Inflammatory macrophage treated with lipopolysaccharide for 1 hour (primary cell): ENCODE measurements around the gene FSD2.
"Not testable (repeated sequence)": the region's sequence is repeated elsewhere in the genome, so short reads cannot be mapped to it uniquely, and the experiment has no call there.

ENCODE experiments used
- DNase-seq, 2 donors: peaks; one replicate each; pipeline ENCODE4 v3.0.0-alpha.2; 2020 to 2022

The FSD2 gene

GRCh38 chr15:82726816-82727215 lies 79.1 kb downstream of the FSD2 start:
- no peak for DNase-seq

- DNase-seq: no peak
These were observed 90.9 kb downstream of the FSD2 start for GRCh38 chr15:82715003-82715402.

GRCh38 chr15:82714016-82714415 lies 91.9 kb downstream of the FSD2 start:
- DNase-seq: no peak

DNA sequence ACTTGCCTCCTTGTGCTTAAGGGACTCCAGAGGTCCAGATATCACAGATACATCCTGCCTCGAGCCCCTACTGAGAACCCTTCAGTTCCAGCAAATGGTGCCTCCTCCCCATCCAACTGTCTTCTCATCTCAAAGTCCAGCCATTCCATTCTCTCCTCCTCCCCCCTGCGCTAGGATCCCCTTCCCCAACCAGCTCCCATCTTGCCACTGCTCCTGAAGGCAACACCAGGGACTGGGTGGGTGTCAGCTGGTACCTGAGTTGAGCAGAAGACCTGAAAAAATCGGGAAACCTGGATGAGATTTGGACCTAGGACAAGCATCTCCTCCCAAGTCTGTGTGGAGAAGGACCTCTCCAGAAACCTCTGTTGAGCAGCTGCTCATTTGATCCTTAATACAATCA lies 93.8 kb downstream of the FSD2 start:
- no peak for DNase-seq

GRCh38 chr15:82710926-82711490 lies 94.9 kb downstream of the FSD2 start:
- DNase-seq: no peak

GRCh38 chr15:82710208-82710555 lies 95.7 kb downstream of the FSD2 start:
- no peak for DNase-seq

- peak; percentile 67 to 76 for DNase-seq
These were observed 96.3 kb downstream of the FSD2 start, which contains the start of gene AP3B2 for GRCh38 chr15:82709421-82710207. TSS of gene AP3B2 (minus strand) at chr15:82709875. CDS start at chr15:82709706, 169 bp downstream.

DNA sequence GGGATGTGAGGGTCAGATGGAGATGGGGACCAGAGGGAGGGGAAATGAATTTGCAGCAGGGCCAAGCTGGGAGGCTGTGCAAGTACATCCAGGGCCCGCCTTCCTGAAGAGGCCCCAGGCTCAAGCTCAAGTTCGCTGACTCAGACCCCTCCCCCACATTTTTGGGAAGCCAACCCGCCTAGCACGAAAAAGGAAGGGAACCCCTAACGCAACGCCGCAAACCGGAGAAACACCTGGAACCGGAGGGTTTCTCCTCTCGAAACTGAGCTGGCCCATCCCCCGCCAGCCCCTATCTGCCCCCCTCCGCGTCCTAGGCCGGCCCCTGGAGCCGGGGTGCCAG lies 96.8 kb downstream of the FSD2 start:
- no peak for DNase-seq

DNA sequence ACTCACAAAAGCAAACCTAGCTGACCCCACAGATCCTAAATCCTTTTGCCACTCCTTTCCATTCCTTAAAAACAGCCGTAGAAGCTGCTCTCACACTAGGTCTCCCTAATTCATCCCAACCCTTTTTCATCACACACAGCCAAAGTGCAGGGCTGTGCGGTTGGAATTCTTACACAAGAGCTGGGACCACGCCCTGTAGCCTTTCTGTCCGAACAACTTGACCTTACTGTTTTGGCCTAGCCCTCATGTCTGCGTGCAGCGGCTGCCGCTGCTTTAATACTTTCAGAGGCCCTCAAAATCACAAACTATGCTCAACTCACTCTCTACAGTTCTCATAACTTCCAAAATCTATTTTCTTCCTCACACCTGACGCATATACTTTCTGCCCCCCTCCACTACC lies 100.0 kb downstream of the FSD2 start:
- not testable (repeated sequence) for DNase-seq
